Fibroblast of villous mesenchyme (primary cell): ENCODE data around the gene NEK10. TPM values are rescaled to one million over a fixed set of nuclear protein-coding genes. Genes with fewer than 3 reads are reported as not detected.

ENCODE experiments used
- DNase-seq: peaks from one replicate; pipeline ENCODE4 v3.0.0-alpha.2; 2010; ENCODE audit warnings: low read depth
- H3K4me3 ChIP-seq: 2 replicates; pipeline ENCODE4 v1.5.1; 2011; ENCODE audit warnings: low read depth, mild to moderate bottlenecking, low read length
- total RNA-seq: library from RNA; depleted of rRNA; stranded (reverse); fragments of >200 nt; gene quantifications from 2 replicates; pipeline ENCODE4 v1.2.3, GENCODE V29; 2012
- TF ChIP-seq, protein P1 (sequence below): IDR thresholded peaks from 2 replicates; pipeline ENCODE4 v1.5.1; 2012; ENCODE audit warnings: low read depth, mild to moderate bottlenecking, low read length; ENCODE audit not compliant: insufficient read depth

The NEK10 gene
- total RNA-seq, 1 donor, result 6.9 TPM

DNA sequence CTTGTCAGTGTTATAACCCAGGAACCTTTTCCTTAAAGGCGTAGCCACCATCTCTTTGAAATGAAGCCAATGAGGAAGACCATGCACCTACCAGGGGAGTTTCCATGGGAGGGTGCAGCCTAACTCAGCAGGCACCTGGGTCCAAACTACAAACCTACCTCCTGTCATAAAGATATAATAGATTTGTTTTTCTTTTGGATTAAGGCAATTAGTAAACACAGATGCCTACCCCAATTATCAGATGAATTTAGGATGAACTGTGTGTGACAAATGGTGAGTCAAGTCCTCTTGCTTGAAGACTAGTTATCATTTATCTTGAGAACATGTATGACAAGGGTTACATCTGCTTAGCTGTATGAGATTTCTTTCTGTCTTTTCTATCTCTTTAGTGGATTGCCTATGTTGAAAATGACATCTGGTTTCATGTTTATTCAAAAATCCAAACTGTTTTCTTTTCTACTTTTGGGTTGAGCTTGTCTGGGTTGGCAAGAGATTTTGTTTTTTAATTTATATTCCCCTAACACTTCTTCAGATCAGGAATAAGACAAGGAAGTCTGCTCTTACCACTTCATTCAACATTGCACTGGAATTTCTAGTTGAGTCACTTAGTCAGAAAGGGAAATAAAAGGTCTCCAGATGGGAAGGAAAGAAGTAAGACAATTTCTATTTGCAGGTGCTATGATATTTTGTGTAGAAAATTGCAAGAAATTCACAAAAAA, 149.9 kb downstream of the NEK10 start:
- TF ChIP-seq, protein P1, sequence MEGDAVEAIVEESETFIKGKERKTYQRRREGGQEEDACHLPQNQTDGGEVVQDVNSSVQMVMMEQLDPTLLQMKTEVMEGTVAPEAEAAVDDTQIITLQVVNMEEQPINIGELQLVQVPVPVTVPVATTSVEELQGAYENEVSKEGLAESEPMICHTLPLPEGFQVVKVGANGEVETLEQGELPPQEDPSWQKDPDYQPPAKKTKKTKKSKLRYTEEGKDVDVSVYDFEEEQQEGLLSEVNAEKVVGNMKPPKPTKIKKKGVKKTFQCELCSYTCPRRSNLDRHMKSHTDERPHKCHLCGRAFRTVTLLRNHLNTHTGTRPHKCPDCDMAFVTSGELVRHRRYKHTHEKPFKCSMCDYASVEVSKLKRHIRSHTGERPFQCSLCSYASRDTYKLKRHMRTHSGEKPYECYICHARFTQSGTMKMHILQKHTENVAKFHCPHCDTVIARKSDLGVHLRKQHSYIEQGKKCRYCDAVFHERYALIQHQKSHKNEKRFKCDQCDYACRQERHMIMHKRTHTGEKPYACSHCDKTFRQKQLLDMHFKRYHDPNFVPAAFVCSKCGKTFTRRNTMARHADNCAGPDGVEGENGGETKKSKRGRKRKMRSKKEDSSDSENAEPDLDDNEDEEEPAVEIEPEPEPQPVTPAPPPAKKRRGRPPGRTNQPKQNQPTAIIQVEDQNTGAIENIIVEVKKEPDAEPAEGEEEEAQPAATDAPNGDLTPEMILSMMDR, result no peak
- DNase-seq, result peak; percentile 18
- H3K4me3 ChIP-seq, result no peak overlapping the region

DNA sequence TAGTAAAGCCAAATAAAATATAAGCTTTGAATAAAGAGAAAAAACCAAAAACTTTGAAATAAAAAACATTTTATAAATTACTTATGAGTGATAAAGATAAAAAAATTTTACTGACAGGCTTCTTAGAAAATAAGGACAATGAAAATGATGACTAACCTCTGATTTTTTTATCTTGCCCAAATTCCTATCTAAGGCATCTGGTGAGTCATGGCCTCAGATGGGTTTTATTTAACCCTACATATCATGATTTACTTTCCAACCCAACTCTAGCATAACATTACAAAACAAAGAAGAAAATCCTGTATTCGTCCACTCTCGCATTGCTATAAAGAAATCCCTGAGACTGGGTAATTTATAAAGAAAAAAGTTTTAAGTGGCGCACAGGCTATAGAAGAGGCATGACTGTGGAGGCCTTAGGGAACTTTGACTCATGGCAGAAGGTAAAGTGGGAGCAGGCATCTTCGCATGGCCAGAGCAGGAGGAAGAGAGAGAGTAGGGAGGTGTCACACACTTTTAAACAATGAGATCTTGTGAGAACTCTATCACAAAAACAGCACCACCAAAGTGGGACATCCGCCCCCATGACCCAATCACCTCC, 152.1 kb downstream of the NEK10 start:
- TF ChIP-seq, protein P1, result no peak
- DNase-seq, result peak; percentile 3
- no peak overlapping the region for H3K4me3 ChIP-seq

GRCh38 chr3:27216295-27216855, 152.8 kb downstream of the NEK10 start:
- TF ChIP-seq, protein P1, result no peak
- no peak for DNase-seq

DNA sequence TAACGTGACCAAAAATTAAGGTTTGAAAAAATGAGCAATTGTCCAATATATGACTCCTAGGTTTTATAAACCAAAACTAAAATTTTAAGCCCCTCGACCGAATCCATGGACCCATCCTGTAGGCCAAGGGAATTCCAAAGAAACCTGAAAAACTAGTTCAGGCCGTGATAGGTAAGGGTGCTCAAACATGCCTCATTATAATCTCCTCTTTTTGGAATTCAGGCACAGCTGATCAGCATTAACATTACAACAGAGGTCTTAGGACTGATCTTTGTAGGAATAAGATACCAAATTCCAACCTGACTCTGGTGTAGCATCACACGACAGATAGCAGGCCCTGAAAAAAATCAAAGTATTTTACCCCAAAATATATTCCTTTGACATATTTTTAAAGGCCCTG, 155.7 kb downstream of the NEK10 start:
- DNase-seq, result no peak
- TF ChIP-seq, protein P1, result no peak
- no peak overlapping the region for H3K4me3 ChIP-seq

More at GRCh38 chr3:27216295-27216855, 152.8 kb downstream of the NEK10 start:
- no peak overlapping the region for H3K4me3 ChIP-seq

DNA sequence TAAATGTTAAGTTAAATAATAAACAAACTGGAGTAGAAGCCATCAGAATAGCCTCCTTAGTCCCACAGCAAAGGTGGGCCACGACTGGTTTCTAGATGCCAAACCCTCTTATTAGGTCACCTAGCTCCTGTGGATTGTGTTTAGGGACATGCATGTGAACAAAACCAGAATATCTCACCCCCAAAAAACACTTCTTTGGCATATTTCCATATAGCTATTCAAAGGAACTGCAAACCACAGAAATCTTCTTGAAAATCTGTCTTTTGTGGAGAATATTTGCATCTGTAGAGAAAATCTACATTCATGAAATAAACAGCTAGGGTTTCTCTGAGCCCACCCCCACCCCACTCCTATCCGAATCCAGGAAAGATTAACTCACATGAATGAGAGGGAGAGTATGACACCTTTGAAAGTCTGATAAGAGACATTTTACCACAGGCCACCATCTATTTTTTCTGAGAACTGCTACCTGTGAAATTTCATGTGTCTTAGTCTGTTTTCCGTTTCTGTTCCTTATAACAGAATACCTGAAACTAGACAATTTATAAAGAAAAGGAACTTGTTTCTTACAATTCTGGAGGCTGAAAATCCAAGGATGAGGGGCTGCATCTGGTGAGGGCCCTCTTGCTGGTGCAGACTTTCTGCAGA, 159.4 kb downstream of the NEK10 start:
- no peak overlapping the region for H3K4me3 ChIP-seq
- DNase-seq, result no peak
- TF ChIP-seq, protein P1, result no peak

GRCh38 chr3:27208961-27209616, 160.1 kb downstream of the NEK10 start:
- DNase-seq, result no peak
- no peak overlapping the region for H3K4me3 ChIP-seq
- TF ChIP-seq, protein P1, result no peak
